Esophagus muscularis mucosa (tissue), 4 donors: ENCODE results near the gene NRSN1. TPM values are rescaled to one million over a fixed set of nuclear protein-coding genes. Genes with fewer than 3 reads are reported as not detected.

Source experiments
- DNase-seq: peaks from one replicate; pipeline ENCODE4 v3.0.0-alpha.2; 2017; ENCODE audit errors: extremely low spot score
- H3K27ac ChIP-seq, 4 donors: fragments of 200-600 bp; sonication (generic); replicated peaks in 1 of 4; 1 replicate in 3 of 4; 2 replicates in 1 of 4; pipeline ENCODE4 v1.5.1; 2016 to 2019; ENCODE audit warnings: mild to moderate bottlenecking in 1 of 4
- H3K27me3 ChIP-seq, 4 donors: fragments of 200-600 bp; sonication (generic); one replicate each; pipeline versions ENCODE4 v1.5.1 to v1.6.0; 2016 to 2019
- H3K36me3 ChIP-seq, 4 donors: fragments of 200-600 bp; sonication (generic); one replicate each; pipeline ENCODE4 v1.5.1; 2016 to 2019
- H3K4me1 ChIP-seq, 4 donors: fragments of 200-600 bp; sonication (generic); one replicate each; pipeline ENCODE4 v1.5.1; 2016 to 2019
- H3K4me3 ChIP-seq, 4 donors: fragments of 200-600 bp; sonication (generic); 1 replicate in 2 of 4; 2 replicates in 2 of 4; pipeline ENCODE4 v1.5.1; 2016 to 2019; ENCODE audit warnings: mild to moderate bottlenecking in 4 of 4, moderate library complexity in 1 of 4
- H3K9me3 ChIP-seq, 4 donors: fragments of 200-600 bp; sonication (generic); 1 replicate in 3 of 4; 2 replicates in 1 of 4; pipeline ENCODE4 v1.5.1; 2016 to 2019
- EP300 ChIP-seq: sonication (generic); formaldehyde crosslinking; IDR thresholded peaks from one replicate; pipeline ENCODE4 v1.6.1; 2017; ENCODE audit warnings: antibody characterized with exemption
- POLR2A ChIP-seq: fragments of 450-650 bp; IDR thresholded peaks from one replicate; pipeline ENCODE4 v1.6.1; 2017; ENCODE audit warnings: antibody characterized with exemption, moderate library complexity, mild to moderate bottlenecking, low read depth
- POLR2AphosphoS5 ChIP-seq, 2 donors: sonication (generic); formaldehyde crosslinking; IDR thresholded peaks; one replicate each; pipeline ENCODE4 v1.6.1; 2017; ENCODE audit warnings: antibody characterized with exemption in 2 of 2
- WGBS: methylation state at CpG from one replicate; pipeline ENCODE4 v1.1.5; 2018; 5-methylcytosine and 5-hydroxymethylcytosine counted together
- intact Hi-C: fragments of 100-400 bp; cut with DNase I; formaldehyde crosslinking; loops from one replicate; pipeline ENCODE4 v1.15.1; 2023
- total RNA-seq, 4 donors: library from RNA; depleted of rRNA; stranded (reverse); fragments of >200 nt; gene quantifications; one replicate each; pipeline versions ENCODE4 v1.1.0 to v1.2.1, GENCODE V29; 2016
- TF ChIP-seq, protein P1 (sequence below), 3 experiments: fragments of 200-600 bp in 2 of 3; fragments of 450-650 bp in 1 of 3; sonication (generic) in 2 of 3; IDR thresholded peaks; one replicate each; pipeline ENCODE4 v1.5.1; 2017 to 2019; ENCODE audit warnings: antibody characterized with exemption in 3 of 3, mild to moderate bottlenecking in 2 of 3, moderate library complexity in 1 of 3

NRSN1 gene
- total RNA-seq, 4 donors from 2014 or later, result 0.11 to 1.2 (median 0.54) TPM

- H3K27ac ChIP-seq, result no peak overlapping the region
- no peak overlapping the region for H3K4me3 ChIP-seq
- H3K4me1 ChIP-seq, result no peaks in the 10 kb centered on the region
- intact Hi-C loops, result no loop called here
- no peaks in the 10 kb centered on the region for H3K27me3 ChIP-seq
- no peaks in the 10 kb centered on the region for H3K36me3 ChIP-seq
- DNase-seq, result no peak
- H3K9me3 ChIP-seq, result no peaks in the 10 kb centered on the region
- 64% methylated on average over 3 of the region's 3 CpGs for WGBS
- TF ChIP-seq, protein P1, sequence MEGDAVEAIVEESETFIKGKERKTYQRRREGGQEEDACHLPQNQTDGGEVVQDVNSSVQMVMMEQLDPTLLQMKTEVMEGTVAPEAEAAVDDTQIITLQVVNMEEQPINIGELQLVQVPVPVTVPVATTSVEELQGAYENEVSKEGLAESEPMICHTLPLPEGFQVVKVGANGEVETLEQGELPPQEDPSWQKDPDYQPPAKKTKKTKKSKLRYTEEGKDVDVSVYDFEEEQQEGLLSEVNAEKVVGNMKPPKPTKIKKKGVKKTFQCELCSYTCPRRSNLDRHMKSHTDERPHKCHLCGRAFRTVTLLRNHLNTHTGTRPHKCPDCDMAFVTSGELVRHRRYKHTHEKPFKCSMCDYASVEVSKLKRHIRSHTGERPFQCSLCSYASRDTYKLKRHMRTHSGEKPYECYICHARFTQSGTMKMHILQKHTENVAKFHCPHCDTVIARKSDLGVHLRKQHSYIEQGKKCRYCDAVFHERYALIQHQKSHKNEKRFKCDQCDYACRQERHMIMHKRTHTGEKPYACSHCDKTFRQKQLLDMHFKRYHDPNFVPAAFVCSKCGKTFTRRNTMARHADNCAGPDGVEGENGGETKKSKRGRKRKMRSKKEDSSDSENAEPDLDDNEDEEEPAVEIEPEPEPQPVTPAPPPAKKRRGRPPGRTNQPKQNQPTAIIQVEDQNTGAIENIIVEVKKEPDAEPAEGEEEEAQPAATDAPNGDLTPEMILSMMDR (IDR thresholded peaks at IDR 0.05), result no peak
- TF ChIP-seq POLR2AphosphoS5 (IDR thresholded peaks at IDR 0.05) (no peak), POLR2A (no peak), EP300 (no peak)
These were observed 23.8 kb downstream of the NRSN1 start for GRCh38 chr6:24149836-24150235.

DNA sequence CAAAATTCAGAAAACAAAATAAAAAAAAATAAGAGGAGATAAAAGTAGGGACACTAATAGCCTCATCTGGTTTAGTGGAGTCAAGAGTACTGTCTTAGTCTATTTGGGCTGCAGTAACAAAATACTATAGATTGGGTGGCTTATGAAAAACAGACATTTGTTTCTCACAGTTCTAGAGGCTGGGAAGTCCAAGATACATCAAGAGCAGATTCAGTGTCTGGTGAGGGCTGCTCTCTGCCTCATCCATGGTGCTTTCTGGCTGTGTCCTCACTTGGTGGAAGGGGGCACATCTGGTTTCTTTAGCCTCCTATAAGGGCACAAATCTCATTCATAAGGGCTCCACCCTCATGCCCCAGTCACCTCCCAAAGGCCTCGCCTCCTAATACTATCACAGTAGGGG is 26.0 kb downstream of the NRSN1 start:
- Histone ChIP-seq H3K4me3 (no peak overlapping the region), H3K27ac (no peak overlapping the region), H3K4me1 (no peaks in the 10 kb centered on the region), H3K9me3 (no peaks in the 10 kb centered on the region), H3K36me3 (no peaks in the 10 kb centered on the region), H3K27me3 (no peaks in the 10 kb centered on the region)
- intact Hi-C loops, result no loop called here
- 94% methylated on average over 1 of the region's 1 CpG for WGBS
- TF ChIP-seq POLR2AphosphoS5 (IDR thresholded peaks at IDR 0.05) (no peak), EP300 (no peak), POLR2A (no peak)
- TF ChIP-seq, protein P1 (IDR thresholded peaks at IDR 0.05), result no peak
- no peak for DNase-seq

DNA sequence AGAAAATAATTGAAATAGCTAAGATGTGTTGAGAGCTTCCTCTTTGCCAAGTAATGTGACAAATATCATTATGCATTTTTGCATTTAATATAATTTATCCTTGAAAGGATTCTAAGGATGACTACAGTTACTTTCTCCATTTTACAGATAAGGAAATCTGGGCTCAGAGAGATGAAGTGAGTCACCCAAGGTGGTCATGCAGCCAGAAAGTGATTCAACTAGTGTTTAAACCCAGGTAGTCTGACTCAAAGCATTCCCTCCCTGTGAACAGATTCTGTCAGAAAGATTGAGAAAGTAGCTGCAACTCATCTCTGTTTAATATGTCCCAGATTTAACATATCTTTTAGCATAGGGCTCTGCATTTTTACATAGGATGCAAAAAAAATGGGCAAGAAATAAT is 28.1 kb downstream of the NRSN1 start:
- TF ChIP-seq POLR2A (no peak), POLR2AphosphoS5 (IDR thresholded peaks at IDR 0.05) (no peak), EP300 (no peak)
- TF ChIP-seq, protein P1 (IDR thresholded peaks at IDR 0.05), result no peak
- no peak overlapping the region for H3K4me3 ChIP-seq
- H3K27ac ChIP-seq, result no peak overlapping the region
- intact Hi-C loops, result no loop called here
- H3K4me1 ChIP-seq, result no peaks in the 10 kb centered on the region
- H3K27me3 ChIP-seq, result no peaks in the 10 kb centered on the region
- DNase-seq, result no peak
- H3K36me3 ChIP-seq, result no peaks in the 10 kb centered on the region
- no peaks in the 10 kb centered on the region for H3K9me3 ChIP-seq

DNA sequence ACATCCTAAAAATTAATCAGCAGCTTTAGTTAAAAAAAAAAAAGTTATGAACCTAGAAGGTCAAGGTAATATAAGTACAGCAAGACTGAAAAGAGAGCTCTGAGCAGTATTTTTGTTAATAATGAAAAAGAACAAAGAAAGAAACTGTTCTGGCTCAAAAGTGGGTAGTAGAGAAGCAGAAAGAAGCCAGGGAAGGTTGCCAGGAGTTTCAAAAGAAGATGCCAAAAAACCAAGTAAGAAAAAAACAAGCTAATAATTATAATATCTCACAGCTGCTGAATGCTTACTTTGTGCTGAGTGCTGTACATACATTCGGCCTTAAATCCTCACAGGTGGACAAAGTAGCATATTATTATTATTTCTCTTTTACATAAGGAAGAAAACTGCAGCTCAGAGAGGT is 31.9 kb downstream of the NRSN1 start:
- Histone ChIP-seq H3K4me3 (no peak overlapping the region), H3K27ac (no peak overlapping the region), H3K9me3 (no peaks in the 10 kb centered on the region), H3K4me1 (no peaks in the 10 kb centered on the region), H3K36me3 (no peaks in the 10 kb centered on the region), H3K27me3 (no peaks in the 10 kb centered on the region)
- 21% methylated on average over 1 of the region's 1 CpG for WGBS
- DNase-seq, result no peak
- TF ChIP-seq EP300, result no peak
- TF ChIP-seq POLR2A, result no peak
- TF ChIP-seq POLR2AphosphoS5 (IDR thresholded peaks at IDR 0.05), result no peak
- TF ChIP-seq, protein P1 (IDR thresholded peaks at IDR 0.05), result no peak
- intact Hi-C loops, result no loop called here

DNA sequence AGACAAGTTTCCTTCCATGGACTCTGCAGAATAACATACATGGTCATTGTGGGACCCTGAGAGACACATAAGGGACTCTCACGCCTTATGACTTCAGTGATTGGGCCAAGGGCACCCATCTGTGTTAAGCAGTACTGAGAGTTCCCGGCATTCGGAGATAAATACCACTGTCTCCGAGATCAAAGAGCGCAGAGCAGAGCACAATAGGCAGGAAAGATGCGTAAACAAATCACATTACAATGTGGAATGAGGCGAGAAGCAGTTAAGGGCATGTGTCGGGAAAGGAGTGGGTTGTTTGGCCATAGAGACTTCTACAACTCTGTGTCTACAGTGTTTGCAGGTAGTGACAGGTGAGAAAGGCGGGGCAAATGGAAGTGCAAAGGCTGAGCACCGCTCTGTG is 57.6 kb downstream of the NRSN1 start:
- Histone ChIP-seq H3K36me3 (no peaks in the 10 kb centered on the region), H3K4me1 (no peaks in the 10 kb centered on the region), H3K9me3 (peaks cover 0 to 6% (median 0%) of the 10 kb centered on the region in 4 donors), H3K4me3 (no peak overlapping the region), H3K27ac (no peak overlapping the region), H3K27me3 (no peaks in the 10 kb centered on the region)
- WGBS, result 80% methylated on average over 10 of the region's 10 CpGs
- TF ChIP-seq POLR2A (no peak), POLR2AphosphoS5 (IDR thresholded peaks at IDR 0.05) (no peak), EP300 (no peak)
- TF ChIP-seq, protein P1 (IDR thresholded peaks at IDR 0.05), result no peak
- intact Hi-C loops, result no loop called here
- DNase-seq, result no peak
